HG02870 (cell line): ENCODE data around the gene C1D.

Source experiments
- ATAC-seq: cut with Tn5 transposase; IDR thresholded peaks from one replicate; pipeline ENCODE4 v1.9.1; 2021; ENCODE audit warnings: mild to moderate bottlenecking, moderate library complexity; ENCODE audit not compliant: unreplicated experiment

C1D gene

GRCh38 chr2:68059784-68060525 lies 2.8 kb downstream of the C1D start:
- ATAC-seq, result no peak

- no peak for ATAC-seq
Observed at GRCh38 chr2:68057658-68058396, 5.0 kb downstream of the C1D start.

DNA sequence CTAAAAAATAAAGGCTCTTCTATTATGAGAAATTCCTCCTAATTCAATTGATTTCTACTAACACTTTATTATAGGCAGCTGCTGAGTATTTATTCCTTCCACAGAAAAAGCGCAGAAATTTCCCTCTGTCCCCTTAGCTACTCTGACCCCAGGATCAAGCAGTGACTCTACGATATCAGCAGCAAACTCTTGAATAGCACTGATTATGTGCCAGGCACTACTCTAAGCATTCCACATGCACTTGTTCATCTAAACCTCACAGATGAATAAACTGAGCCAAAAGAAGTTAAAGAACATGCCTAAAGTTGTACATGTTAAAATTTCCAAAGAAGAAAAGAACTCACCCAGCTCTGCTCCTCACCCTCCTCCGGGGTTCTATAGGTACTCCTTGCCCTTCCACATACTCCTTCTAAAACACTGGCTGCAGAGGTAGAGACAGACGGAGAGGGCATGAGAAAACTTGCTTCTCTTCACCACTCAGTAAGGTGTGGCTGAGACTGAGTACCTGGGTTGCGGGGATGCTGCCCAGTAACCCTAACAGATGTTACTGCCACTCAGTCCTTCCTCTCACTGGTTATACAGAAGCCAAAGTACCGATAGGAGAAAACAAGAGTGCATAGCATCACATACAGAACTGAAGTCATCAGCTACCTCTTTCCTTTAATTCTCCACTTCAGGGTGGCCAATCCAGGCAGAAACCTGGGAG lies 9.9 kb downstream of the C1D start:
- ATAC-seq, result no peak

DNA sequence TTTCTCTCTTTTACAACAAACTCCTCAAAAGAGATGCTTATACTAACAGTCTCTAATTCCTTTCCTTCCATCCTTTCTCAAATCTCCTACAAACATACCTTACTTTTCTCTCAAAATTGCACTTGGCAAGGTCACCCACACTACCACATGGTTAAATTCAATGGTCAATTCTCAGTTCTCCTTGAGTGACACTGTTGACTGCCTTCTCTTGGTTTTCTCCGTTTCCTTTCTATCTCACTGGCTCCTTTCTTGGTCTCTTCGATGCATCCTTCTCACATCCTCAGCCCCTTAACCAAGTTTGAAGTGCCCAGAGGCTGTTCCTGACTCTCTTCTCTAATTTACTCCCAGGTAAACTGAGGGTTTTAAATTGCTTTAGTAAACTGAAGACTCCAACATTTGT lies 12.5 kb downstream of the C1D start:
- no peak for ATAC-seq

DNA sequence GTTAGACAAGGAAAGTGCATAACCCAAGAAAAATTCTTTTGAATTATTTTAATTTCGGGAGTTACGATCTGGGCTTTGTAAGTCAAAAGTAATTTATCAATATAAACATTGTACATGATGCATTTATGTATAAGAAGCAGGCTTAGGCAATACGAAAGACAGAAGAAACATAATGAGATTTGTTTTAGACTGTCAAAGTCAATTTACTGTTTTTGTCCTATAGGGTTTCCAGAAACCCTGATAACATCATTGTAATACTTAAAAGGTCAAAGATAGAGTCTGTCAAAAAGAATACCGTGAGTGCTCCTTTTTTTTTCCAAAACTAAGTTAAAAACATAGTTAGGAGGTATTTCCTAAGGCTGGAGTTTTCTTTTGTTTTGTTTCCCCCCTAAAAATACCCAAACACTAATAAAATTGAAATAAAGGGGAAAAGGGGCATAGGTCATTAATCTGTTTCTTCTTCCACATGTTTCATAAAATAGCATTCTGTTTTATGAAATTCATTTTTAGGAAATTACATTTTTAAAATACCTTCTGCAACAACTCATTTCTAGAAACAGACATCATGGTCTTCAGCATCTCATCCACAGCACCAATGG lies 16.1 kb downstream of the C1D start:
- ATAC-seq, result no peak

GRCh38 chr2:68046224-68046623 lies 16.6 kb downstream of the C1D start:
- no peak for ATAC-seq

DNA sequence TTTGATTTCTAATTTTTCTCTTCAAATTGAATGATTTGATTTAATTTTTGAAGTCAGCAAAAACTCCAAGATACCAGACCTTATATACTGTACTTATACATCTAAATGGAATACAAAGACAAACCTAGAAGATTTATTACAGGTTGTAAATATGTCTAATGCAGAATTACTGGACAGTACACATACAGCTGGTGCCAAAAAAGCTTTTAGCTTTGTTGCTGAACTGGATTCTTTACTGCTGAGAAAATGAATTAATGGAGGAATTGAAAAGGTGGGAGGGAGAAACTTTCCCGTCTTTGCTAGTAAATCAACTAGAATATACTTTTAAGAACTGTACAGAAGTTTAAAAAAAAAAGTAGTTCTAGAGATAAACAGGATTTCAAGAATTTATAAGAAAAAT lies 17.5 kb downstream of the C1D start:
- no peak for ATAC-seq

DNA sequence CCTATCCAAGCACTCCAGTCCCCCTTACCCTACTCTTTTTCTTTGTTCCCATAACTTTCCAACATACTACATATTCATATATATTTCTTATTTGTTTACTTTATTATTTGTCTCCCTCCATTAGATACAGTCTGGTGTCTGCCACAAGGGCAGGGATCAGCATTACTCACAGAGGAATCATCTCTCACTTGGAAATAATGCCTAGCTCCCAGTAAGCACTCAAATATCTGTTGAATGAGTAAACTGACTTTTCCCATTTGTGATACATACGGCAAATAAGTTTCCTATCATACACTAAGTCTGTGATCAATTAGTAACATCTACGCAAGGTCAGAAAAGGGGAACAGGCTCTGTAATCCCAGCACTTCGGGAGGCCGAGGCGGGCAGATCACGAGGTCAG lies 18.7 kb downstream of the C1D start:
- ATAC-seq, result no peak

DNA sequence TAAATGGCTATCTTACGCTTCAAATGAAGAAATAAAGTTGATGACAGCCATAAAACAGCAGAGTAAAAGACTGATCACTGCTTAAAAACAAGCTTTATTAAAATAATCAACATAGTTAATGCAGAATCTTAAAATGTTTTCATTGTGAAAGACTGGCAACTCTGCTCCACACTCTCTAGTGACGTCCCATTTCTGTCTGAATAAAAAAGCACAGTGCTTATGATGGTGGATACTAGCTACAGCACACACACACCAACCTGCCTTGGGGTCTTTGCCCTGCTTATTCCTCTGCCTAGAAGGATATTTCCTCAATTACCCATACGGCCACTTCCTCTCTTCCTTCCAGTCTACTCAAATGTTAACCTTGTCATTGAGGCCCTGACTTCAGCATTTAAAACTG lies 19.1 kb downstream of the C1D start:
- no peak for ATAC-seq

DNA sequence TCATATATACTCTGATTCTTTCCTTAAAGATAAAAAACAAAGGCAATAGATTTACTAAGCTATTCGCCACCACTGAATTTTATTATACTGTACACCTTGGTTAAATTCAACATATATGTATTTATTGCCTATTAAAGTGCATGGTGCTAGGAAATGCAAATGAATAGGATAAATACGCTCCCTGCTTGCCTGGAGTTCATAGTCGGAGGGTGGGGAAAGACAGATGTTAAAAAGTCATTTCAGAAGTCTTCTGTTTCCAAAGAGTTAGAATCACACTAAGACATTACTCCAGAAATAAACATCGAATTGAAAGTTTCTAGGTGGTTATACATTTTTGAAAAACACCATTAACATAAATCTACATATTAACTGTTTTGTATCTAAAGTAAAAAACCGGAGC lies 19.8 kb downstream of the C1D start:
- ATAC-seq, result no peak

DNA sequence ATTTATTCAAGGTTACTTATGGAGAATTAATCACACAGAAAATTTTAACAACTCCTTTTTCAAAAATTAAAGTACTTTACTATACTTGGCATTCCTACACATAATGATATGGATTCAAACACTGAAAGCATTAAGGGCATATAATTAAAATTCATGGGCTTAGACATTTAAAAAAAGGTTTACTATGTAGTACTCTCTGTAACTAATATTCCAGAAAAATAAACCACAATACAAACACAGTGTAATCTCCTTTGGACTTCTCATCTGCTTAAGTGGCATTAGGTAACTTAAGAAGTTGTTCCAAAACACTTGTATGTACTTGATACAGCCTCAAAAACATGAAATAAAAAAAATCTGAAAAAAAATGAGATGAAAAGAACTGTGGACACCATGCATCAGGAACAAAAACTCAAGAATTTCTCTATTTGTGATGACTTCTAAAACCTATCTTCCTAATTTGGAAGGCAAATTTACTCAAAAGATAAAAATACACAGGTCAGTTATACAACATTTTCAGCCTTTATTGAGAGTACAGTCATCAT lies 21.0 kb downstream of the C1D start:
- ATAC-seq, result no peak

DNA sequence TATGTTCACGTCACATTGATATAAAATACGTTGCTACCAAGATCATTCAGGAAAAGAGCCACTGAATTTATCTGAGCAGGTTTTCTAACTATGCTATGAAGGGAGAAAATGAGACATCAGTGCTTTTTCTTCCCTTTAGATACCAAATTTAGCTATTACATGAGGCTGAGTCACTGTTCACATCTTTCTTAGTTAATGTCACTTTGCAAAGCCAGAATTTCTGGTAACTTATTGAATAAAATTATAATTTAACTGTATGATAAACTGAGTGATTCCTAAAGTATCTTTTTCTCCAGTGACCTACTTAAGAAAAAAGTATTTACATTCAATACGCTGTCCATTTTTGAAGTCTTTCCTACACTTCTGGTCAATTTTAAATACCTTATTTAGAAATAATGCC lies 22.7 kb downstream of the C1D start:
- ATAC-seq, result no peak

DNA sequence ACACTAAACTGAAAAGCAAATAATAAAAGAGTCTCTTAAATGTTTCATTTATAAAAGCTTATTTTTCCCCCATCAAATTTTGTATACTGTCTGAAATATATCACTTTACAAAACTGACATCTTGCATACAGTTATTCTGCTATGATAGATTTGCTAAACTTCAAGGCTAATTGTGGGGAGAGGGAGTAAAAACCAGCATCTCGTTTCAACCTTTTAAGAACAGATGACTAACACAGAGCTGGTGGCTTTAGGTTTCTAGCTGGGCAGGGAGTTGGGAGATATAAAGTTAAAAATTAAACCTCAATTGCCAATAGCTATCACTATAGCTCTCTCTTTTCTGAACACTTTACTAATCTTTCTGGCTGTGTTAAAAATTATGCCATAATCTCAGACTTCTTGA lies 23.5 kb downstream of the C1D start:
- ATAC-seq, result no peak

GRCh38 chr2:68032702-68033101 lies 30.1 kb downstream of the C1D start:
- ATAC-seq, result no peak

DNA sequence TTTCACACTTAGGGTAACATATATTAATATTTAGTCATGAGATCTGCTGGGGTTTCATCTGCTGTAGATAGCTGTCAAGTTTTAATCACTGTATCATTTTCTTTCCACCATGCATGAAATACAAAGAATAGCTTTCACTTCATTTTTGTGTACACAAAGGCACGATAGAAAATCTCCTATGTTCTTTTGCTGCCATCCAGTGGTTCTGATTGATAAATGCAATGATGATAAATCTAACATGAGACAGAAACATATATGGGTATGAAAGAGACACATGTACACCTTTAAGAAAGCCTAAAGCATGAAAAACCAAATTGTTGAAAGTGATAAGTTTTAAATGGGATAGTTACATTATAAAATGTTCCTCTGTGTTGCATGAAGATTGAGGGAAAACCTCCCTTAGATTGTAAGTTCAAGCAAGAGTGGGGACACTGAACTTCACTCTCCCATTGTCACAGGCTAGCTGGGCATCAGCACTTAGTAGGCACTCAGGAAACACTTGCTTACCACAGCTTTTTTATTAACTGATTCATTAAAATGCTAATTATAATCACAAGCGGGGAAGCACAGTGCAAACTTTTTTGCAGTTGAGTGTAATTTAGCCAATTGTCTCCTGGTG lies 31.2 kb downstream of the C1D start:
- ATAC-seq, result no peak

DNA sequence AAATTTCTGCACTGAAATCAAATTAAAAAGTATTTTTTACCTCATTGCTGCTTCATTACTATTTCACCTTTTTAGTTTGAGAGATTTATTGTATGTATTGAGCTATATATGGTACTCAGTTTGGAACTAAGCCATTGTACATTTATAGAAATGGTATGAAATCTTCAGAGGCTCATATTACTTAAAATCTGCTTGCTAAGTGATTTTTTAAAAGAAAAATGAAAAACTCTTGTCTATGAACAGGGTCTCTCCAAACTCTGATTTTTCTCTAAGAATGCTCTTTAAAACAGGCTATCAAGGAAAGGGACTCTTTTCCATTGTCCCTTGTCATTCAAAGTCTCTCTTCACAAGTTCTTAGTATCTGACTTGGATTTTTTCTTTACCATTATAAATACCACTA lies 31.8 kb downstream of the C1D start:
- ATAC-seq, result no peak

- no peak for ATAC-seq
Observed at GRCh38 chr2:68030529-68030928, 32.3 kb downstream of the C1D start.

DNA sequence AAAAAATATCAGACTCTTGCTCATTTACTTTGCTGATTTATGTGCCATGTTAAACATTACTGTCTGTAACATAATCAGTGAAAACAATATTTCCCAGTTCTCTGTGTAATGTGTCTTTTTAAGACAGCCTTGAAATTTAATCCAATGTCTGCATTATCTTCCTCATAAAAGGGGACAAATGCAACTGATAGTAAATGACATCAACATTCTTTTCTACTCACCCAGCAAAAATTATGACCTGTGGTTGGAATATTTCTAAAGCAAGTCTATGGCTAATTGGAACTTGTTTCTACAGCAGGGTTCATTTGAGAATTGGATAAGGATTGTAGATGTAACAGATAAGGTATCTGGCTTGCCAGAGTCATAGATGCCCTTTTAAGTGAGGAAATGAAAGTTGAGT lies 34.8 kb downstream of the C1D start:
- no peak for ATAC-seq

- ATAC-seq, result no peak
Observed at GRCh38 chr2:68024450-68024849, 38.4 kb downstream of the C1D start.

- no peak for ATAC-seq
Observed at GRCh38 chr2:68023904-68024303, 38.9 kb downstream of the C1D start.

- no peak for ATAC-seq
Observed at GRCh38 chr2:68018727-68019126, 44.1 kb downstream of the C1D start.
